Uterus (tissue), 4 donors: ENCODE measurements around the gene KIAA1191. TPM values are rescaled to one million over a fixed set of nuclear protein-coding genes. Genes with fewer than 3 reads are reported as not detected.
"Not testable (repeated sequence)": the region's sequence is repeated elsewhere in the genome, so short reads cannot be mapped to it uniquely, and the experiment has no call there.

Experiments
- DNase-seq, 2 donors: peaks; one replicate each; pipeline ENCODE4 v3.0.0-alpha.2; 2019 to 2020
- H3K27ac ChIP-seq, 2 donors: fragments of 200-600 bp; sonication (generic); 1 replicate in 1 of 2; 2 replicates in 1 of 2; pipeline ENCODE4 v1.5.1; 2016 to 2018
- H3K27me3 ChIP-seq, 2 donors: fragments of 200-600 bp; sonication (generic); one replicate each; pipeline ENCODE4 v1.5.1; 2018 to 2019; ENCODE audit warnings: control low read depth in 1 of 2
- H3K36me3 ChIP-seq, 2 donors: fragments of 200-600 bp; sonication (generic); one replicate each; pipeline ENCODE4 v1.5.1; 2019; ENCODE audit warnings: control low read depth in 1 of 2
- H3K4me1 ChIP-seq, 2 donors: fragments of 200-600 bp; sonication (generic); one replicate each; pipeline ENCODE4 v1.5.1; 2018 to 2019; ENCODE audit warnings: control low read depth in 1 of 2
- H3K4me3 ChIP-seq, 2 donors: fragments of 200-600 bp; sonication (generic); 1 replicate in 1 of 2; 2 replicates in 1 of 2; pipeline ENCODE4 v1.5.1; 2018 to 2019; ENCODE audit warnings: mild to moderate bottlenecking in 1 of 2
- H3K9me3 ChIP-seq, 2 donors: fragments of 200-600 bp; sonication (generic); one replicate each; pipeline ENCODE4 v1.5.1; 2019; ENCODE audit warnings: control low read depth in 1 of 2
- POLR2A ChIP-seq, 2 donors: fragments of 450-650 bp; IDR thresholded peaks; one replicate each; pipeline ENCODE4 v1.6.1; 2016; ENCODE audit warnings: antibody characterized with exemption in 2 of 2, mild to moderate bottlenecking in 1 of 2, moderate library complexity in 1 of 2
- intact Hi-C: fragments of 100-400 bp; cut with DNase I; formaldehyde crosslinking; loops from one replicate; pipeline ENCODE4 v1.15.1; 2023; ENCODE audit warnings: low total_unique reads
- total RNA-seq, 4 donors: library from RNA; depleted of rRNA in 3 of 4; stranded (reverse); fragments of >200 nt in 3 of 4; gene quantifications; one replicate each; pipeline versions ENCODE4 v1.1.0 to v1.2.4, GENCODE V29; 2014 to 2023
- TF ChIP-seq, protein P1 (sequence below), 4 experiments: fragments of 200-600 bp in 2 of 4; fragments of 450-650 bp in 2 of 4; sonication (generic) in 2 of 4; IDR thresholded peaks; one replicate each; pipeline ENCODE4 v1.5.1; 2016 to 2019; ENCODE audit warnings: antibody characterized with exemption in 4 of 4, mild to moderate bottlenecking in 2 of 4, moderate library complexity in 1 of 4
- donor health status: DM: yes; HTN: yes; CAD: no.

The KIAA1191 gene, protein sequence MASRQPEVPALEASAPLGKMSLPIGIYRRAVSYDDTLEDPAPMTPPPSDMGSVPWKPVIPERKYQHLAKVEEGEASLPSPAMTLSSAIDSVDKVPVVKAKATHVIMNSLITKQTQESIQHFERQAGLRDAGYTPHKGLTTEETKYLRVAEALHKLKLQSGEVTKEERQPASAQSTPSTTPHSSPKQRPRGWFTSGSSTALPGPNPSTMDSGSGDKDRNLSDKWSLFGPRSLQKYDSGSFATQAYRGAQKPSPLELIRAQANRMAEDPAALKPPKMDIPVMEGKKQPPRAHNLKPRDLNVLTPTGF
- 100 to 1,000 TPM in 1 of 4 donors, 10 to 100 TPM in 3; 57.0 to 112 (median 67.5) TPM for total RNA-seq

DNA sequence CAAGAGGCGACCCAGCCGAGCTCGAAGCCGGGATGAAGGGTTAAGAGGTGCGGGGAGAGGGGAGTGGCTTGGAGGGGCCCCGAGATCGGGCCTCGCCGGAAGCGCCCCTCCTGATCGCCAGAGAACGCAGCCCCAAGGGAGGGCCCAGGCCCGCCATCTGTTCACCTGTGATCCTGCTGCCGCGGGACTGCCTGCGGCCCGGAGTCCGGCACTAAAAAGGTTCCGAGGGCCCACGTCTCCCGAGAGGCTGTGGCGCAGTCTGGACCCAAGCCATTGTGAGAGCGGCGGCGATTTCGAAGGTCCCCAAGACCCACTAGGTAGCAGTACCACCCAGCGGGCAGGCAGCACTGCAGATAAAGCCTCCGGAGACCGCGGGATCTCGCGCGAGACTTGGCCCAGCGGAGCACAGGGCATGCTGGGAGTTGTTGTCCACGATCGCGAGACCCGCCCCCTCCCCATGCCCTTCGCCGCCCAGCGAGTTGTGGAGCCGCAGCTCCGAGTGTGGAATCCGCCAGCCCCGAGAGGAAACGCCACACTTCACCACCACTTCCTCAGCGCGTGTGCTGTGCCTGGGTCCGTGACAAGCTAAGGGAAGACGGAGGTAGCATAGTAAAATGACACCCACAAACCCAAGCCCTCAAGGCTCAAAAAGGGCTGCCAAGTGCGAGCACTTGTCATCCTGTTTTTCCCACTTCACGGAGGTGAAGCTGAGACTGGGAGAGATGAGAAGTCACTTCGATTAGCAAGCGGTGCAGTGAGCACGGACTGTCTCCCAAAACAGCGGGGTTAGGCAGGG lies at the start of gene KIAA1191:
Gene KIAA1191, minus strand, starts transcription at position 328 of the 796 bp plus-strand sequence. CDS start 2,256 bp downstream, outside the sequence.
- intact Hi-C loops = no loop called here
- DNase-seq = peak; percentile 91 to 94
- Histone ChIP-seq H3K9me3 (no peaks in the 10 kb centered on the region), H3K4me1 (peaks cover 0 to 4% of the 10 kb centered on the region in 2 donors), H3K36me3 (no peaks in the 10 kb centered on the region), H3K27me3 (no peaks in the 10 kb centered on the region), H3K27ac (peak within 1 kb of the TSS; percentile 70 to 83), H3K4me3 (peak within 1 kb of the TSS; percentile 76 to 99)
- TF ChIP-seq, protein P1, sequence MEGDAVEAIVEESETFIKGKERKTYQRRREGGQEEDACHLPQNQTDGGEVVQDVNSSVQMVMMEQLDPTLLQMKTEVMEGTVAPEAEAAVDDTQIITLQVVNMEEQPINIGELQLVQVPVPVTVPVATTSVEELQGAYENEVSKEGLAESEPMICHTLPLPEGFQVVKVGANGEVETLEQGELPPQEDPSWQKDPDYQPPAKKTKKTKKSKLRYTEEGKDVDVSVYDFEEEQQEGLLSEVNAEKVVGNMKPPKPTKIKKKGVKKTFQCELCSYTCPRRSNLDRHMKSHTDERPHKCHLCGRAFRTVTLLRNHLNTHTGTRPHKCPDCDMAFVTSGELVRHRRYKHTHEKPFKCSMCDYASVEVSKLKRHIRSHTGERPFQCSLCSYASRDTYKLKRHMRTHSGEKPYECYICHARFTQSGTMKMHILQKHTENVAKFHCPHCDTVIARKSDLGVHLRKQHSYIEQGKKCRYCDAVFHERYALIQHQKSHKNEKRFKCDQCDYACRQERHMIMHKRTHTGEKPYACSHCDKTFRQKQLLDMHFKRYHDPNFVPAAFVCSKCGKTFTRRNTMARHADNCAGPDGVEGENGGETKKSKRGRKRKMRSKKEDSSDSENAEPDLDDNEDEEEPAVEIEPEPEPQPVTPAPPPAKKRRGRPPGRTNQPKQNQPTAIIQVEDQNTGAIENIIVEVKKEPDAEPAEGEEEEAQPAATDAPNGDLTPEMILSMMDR (IDR thresholded peaks at IDR 0.05) = peak in 3 of 4 experiments; percentile 30 to 46 (median 31)
- TF ChIP-seq POLR2A (IDR thresholded peaks at IDR 0.05) = peak; percentile 83 to 86

DNA sequence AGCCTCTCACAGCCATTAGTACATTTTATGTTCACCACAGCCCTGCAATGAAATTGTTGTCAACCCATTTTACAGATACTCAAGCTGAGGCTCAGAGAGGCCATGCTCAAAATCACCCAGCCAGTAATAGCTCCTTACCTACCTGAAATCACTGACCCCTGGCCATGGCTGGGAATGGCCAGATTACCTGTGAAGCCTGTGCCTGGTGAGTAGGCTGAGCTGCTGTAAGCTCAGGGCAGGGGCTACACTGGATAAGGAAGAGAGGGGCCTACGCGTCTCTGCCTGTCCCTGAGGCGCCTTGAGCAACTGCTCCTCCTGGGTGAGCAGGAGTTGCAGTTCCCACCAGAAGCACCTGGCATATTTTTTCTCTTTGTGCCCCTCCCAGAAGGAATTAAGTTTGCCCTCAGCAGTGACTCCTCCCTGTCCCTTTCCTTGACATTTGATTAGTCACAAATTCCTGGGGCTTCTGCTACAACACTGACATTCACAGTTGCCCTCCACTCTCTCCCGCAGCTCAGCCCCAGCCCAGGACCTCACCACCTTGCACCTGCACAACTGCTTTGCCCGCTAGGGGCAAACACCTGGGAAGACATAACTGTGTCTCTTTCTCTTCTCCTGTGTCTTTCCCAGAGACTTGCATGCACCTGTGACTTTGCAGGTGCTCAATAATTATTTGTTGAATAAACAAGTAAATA lies 49.1 kb upstream of the KIAA1191 start:
- intact Hi-C loops = no loop called here
- H3K36me3 ChIP-seq = no peaks in the 10 kb centered on the region
- H3K4me1 ChIP-seq = peaks cover 0 to 6% of the 10 kb centered on the region in 2 donors

DNA sequence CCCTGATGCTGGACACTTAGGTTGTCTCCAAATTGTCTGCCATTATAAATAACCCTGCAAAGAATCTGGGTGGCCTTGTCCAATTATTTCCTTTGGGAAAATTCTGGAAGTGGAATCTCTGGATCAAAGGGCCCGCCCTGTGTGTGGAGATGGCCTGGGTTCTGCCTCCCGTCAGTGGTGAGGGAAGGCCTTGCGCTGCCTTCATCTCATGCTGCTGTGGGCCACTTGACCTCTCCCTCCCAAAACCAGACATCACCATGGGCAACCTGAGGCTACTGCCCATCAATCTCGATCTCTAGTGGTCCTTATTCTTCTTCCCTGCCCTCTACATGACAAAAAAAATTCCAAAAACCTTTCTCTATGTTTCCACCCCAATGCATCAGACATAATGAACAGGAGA lies 48.2 kb upstream of the KIAA1191 start:
- Histone ChIP-seq H3K27me3 (no peaks in the 10 kb centered on the region), H3K36me3 (no peaks in the 10 kb centered on the region), H3K9me3 (no peaks in the 10 kb centered on the region), H3K4me3 (no peak overlapping the region), H3K27ac (no peak overlapping the region), H3K4me1 (peaks cover 0 to 2% of the 10 kb centered on the region in 2 donors)
- intact Hi-C loops = no loop called here
- DNase-seq = no peak
- TF ChIP-seq POLR2A (IDR thresholded peaks at IDR 0.05) = no peak
- TF ChIP-seq, protein P1 (IDR thresholded peaks at IDR 0.05) = no peak

More for the DNA sequence above, 49.1 kb upstream of the KIAA1191 start:
- Histone ChIP-seq H3K27me3 (no peaks in the 10 kb centered on the region), H3K4me3 (no peak overlapping the region), H3K9me3 (no peaks in the 10 kb centered on the region), H3K27ac (no peak overlapping the region)
- DNase-seq = no peak
- TF ChIP-seq, protein P1 (IDR thresholded peaks at IDR 0.05) = no peak
- TF ChIP-seq POLR2A (IDR thresholded peaks at IDR 0.05) = no peak

DNA sequence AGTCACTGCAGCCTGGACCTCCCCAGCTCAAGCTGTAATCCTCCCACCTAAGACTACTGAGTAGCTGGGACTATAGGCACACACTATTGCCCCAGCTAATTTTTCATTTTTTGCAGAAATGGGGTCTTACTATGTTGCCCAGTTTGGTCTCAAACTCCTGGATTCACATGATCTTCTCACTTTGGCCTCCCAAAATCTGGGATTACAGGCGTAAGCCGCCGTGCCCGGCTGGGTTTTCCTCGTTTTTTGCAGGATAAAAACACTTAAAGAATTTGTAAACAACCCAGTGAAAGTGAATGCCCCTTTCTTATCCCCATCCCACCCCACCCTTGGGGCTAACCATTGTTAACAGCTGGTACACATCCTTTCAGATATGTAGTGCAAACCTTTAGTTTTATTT lies 47.0 kb upstream of the KIAA1191 start:
- intact Hi-C loops = no loop called here
- Histone ChIP-seq H3K9me3 (no peaks in the 10 kb centered on the region), H3K4me1 (no peaks in the 10 kb centered on the region), H3K4me3 (no peak overlapping the region), H3K27me3 (no peaks in the 10 kb centered on the region), H3K27ac (no peak overlapping the region), H3K36me3 (no peaks in the 10 kb centered on the region)
- no peak for TF ChIP-seq POLR2A (IDR thresholded peaks at IDR 0.05)
- TF ChIP-seq, protein P1 (IDR thresholded peaks at IDR 0.05) = no peak
- DNase-seq = no peak

DNA sequence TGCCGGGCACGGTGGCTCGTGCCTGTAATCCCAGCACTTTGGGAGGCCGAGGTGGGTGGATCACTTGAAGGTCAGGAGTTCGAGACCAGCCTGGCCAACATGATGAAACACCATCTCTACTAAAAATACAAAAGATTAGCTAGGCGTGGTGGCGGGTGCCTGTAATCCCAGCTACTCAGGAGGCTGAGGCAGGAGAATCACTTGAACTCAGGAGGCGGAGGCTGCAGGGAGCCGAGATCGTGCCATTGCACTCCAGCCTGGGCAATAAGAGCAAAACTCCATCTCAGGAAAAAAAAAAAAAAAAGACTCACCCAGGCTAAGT lies 46.6 kb upstream of the KIAA1191 start:
- H3K27ac ChIP-seq, H3K27me3 ChIP-seq, DNase-seq, H3K9me3 ChIP-seq, H3K4me3 ChIP-seq, H3K4me1 ChIP-seq, intact Hi-C loops, H3K36me3 ChIP-seq: not testable (repeated sequence)
